SU-DHL-6 (cell line): ENCODE data around the gene CBFA2T3.

Experiments
- CTCF ChIP-seq: fragments of 200-600 bp; sonication (generic); IDR thresholded peaks from one replicate; pipeline ENCODE4 v1.5.1; 2017; ENCODE audit warnings: antibody characterized with exemption, mild to moderate bottlenecking, low read length, moderate library complexity; ENCODE audit not compliant: insufficient read depth, poor library complexity, severe bottlenecking
- EZH2phosphoT487 ChIP-seq: fragments of 200-600 bp; sonication (generic), shearing (Covaris generic); conservative IDR thresholded peaks from 2 replicates; pipeline ENCODE4 v1.6.1; 2018; ENCODE audit warnings: mild to moderate bottlenecking, antibody characterized with exemption, low read length, moderate library complexity, mixed read lengths

GRCh38 chr16:88939972-88940861, 36.8 kb downstream of the CBFA2T3 start:
- TF ChIP-seq CTCF (no peak), EZH2phosphoT487 (no peak)
